ENCODE measurements around the gene NEO1. TPM values are rescaled to one million over a fixed set of nuclear protein-coding genes. Genes with fewer than 3 reads are reported as not detected.

NEO1 gene
- total RNA-seq, 4 donors from 2014 or later = 12.7 to 30.5 (median 16.4) TPM

DNA sequence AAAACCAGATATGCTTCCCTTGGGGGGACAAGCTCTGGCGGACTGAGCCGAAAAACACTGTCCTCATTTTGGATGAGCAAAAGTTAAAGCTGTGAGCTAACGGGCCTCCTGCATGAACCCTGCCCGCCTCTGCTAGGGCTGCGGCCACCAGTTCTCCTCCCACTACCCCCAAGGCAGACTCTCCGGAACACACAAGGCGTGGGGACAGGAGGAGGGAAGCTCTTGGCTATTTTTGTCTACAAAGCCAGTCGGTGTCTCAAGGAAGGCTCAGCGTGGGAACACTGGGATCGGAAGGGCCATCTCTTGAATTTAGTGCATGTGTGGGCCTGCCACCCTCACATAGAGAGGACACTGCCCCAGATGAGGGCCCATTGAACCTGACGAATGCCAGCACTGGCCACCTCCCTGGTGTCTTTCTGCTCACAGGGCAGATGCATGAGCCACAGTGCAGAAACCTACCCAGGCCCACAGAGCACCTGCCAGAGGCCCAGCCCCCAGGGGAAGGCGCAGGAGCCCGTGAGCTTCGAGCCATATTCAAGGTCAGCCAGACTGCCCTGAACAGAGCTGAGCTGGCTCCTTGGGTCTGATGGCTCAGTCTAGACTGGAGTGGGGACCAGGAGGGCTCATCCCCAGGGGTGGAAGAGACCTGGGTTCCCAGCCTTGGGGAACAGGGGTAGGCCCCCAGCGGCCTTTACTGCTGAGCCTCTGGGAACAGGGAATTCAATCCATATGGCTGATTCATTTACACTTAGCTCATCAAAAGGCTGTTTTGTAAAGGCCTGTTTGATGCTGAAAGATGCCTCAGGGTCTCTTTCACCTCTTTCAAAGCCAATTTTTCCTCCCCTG is 278.2 kb downstream of the NEO1 start:
- TF ChIP-seq, protein P1, sequence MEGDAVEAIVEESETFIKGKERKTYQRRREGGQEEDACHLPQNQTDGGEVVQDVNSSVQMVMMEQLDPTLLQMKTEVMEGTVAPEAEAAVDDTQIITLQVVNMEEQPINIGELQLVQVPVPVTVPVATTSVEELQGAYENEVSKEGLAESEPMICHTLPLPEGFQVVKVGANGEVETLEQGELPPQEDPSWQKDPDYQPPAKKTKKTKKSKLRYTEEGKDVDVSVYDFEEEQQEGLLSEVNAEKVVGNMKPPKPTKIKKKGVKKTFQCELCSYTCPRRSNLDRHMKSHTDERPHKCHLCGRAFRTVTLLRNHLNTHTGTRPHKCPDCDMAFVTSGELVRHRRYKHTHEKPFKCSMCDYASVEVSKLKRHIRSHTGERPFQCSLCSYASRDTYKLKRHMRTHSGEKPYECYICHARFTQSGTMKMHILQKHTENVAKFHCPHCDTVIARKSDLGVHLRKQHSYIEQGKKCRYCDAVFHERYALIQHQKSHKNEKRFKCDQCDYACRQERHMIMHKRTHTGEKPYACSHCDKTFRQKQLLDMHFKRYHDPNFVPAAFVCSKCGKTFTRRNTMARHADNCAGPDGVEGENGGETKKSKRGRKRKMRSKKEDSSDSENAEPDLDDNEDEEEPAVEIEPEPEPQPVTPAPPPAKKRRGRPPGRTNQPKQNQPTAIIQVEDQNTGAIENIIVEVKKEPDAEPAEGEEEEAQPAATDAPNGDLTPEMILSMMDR (IDR thresholded peaks at IDR 0.05; ENCODE audit: low read depth) = no peak

DNA sequence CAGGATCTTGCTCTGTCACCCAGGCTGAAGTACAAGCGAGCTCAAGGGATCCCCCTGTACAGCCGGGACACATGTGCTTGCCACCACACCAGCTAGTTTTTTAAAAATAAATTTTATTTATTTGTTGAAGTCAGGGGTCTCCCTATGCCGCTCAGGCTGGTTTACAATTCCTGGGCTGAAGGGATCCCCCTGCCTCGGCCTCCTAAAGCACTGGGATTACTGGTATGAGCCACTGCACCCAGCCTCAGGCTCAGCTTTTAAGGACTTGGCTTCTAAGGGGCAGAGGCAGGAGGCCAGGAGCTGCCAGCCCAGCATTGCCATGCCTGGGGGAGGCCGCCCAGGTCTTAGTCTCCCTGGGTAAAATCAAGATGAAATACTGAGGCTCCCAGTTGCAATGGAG is 279.2 kb downstream of the NEO1 start:
- TF ChIP-seq, protein P1 (IDR thresholded peaks at IDR 0.05; ENCODE audit: low read depth) = no peak

DNA sequence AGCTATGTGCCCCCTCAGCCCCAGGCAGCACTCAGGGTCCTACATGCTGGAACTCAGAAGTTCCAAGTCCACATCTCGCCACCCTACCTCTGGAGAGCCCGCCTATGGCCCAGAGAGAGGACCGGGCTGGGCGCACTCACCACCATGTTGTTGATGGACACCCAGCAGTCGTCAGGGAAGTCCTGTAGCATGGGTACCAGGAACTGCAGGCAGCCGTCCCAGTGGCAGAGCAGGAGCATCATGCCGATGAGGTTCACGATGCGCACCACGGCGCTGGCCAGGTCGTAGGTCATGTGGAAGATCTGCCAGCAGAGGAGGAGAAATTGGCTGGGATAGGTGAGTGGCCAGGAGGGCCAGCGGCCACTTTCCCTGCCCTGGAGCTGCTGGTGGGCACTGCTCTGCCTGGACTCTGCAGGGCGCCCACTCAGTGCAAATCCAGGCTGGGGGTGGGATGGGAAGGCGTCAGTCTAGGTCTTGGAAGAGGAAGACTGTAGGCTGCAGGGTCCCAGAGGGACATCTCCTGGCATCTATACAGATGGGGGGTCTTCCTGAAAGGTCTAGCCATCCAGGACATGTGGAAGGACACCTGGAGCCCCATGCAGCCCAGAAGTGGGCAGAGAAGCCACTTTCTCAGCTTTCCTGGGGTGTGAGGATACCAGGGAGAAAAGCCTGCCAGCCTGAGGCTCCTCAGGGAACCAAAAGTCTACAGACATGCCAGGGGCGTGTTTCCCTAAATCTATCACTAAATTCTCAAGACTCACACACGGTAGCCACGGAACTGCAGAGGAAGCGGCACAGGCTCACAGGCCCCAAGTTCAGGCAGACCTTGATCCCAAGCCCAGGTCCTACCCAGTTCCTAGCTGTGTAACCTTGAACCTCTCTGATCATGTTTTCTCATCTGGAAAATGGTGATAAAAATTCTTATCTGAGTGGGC is 280.0 kb downstream of the NEO1 start:
- TF ChIP-seq, protein P1 (IDR thresholded peaks at IDR 0.05; ENCODE audit: low read depth) = no peak

DNA sequence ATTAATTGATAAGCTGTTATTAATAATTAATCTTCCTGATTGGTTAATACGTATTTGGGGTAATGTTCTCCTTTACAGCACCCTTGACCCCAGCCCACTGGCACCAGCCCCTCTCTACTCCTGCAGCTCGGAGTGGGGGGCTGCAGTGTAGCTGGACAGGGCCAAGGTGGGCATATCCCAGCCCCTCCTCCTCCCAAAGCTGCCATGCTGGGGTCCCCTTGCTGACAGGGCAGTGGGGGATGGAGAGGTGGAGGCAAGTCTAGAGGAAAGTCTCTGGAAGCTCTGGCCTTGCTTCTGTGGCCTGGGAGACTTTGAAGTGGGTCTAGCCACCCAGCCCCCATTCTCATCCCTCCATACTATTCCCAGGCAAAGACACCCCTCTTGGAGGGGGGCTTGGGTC is 280.7 kb downstream of the NEO1 start:
- TF ChIP-seq, protein P1 (IDR thresholded peaks at IDR 0.05; ENCODE audit: low read depth) = no peak

DNA sequence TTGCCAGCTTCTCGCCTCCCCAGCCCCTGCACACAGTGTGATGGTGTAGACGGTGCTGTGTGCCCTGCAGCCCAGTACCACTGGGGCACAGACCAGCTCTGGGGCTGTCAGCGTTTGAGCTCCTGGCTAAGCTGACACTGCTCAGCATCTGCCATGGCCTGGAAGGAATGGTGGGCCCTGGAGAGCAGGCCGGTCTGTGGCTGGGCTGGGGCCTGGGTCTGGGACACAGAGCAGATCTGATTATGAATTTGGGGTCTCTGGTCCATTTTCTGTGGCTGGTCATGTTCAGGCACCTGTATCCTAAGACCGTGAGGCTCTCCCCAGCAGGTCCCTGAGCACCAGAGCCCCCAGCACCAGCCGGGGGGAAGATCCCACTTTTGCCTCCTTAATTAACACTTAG is 281.8 kb downstream of the NEO1 start:
- TF ChIP-seq, protein P1 (IDR thresholded peaks at IDR 0.05; ENCODE audit: low read depth) = no peak

DNA sequence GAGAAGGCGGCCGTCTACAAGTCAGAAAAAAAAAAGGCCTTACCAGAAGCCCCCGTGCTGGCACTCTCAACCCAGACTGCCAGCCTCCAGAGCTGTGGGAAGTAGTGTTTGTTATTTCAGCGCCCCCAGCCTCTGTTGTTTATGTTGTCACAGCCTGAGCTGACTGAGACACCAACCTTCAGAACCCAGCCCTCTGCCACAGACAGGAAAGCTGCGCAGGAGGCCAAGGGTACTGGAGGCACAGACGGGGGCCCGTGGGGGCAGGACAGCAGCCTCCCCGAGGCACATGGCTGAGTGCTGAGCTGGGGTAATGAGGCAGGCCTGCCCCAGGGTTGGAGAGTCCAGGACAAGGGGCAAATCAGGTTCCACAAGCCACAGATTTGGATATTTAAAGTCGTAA is 282.8 kb downstream of the NEO1 start:
- TF ChIP-seq, protein P1 (IDR thresholded peaks at IDR 0.05; ENCODE audit: low read depth) = no peak

DNA sequence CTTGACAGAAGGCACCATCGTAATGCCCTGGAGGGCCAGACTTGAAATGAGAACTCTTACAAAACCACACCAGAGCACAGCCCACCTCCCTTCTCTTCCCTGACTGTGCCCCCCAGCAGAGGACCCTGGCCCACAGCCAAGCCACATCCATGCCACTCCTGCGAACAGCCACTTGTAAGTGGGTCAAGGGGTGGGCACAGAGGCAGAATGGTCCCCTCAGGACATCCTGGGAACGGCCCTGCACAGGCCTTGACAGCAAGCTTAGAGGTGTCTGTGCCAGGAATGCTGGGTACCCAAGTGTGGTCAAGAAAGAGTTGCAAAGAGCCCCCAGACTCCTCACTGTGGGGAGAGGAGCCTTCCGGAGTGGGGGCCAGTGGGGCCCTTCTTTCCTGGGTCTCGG is 283.2 kb downstream of the NEO1 start:
- TF ChIP-seq, protein P1 (IDR thresholded peaks at IDR 0.05; ENCODE audit: low read depth) = no peak

All from subcutaneous adipose tissue (tissue), 4 donors.